ENCODE data around the gene PTPRCAP. TPM values are rescaled to one million over a fixed set of nuclear protein-coding genes. Genes with fewer than 3 reads are reported as not detected.

Gene PTPRCAP
- total and polyA plus RNA-seq, 9 of the 15 experiments (the other 6 are each of a cell fraction or from before 2014, with no cell fraction given) = 0.22 to 2.0 (median 1.1) TPM; not detected in 4

GRCh38 chr11:67482827-67483798 lies 45.6 kb upstream of the PTPRCAP start, which contains the start of gene AIP (continued):
- no peak for TF ChIP-seq ZNF318 (IDR thresholded peaks at IDR 0.05; ENCODE audit: borderline replicate concordance in 1 of 2, low read depth in 1 of 2)
- TF ChIP-seq ZNF740 (CRISPR knock-in tag; IDR thresholded peaks at IDR 0.05) = peak; percentile 95
- TF ChIP-seq ZNF740 (tag; IDR thresholded peaks at IDR 0.05) = no peak
- 0 out of 2 replicates have a peak, but pooled peaks have one; percentile 37 for TF ChIP-seq TCF7 (IDR thresholded peaks at IDR 0.05; ENCODE audit: borderline replicate concordance)
- TF ChIP-seq IRF2 (CRISPR knock-in tag; IDR thresholded peaks at IDR 0.05) = peak; percentile 65; the same call in 1 of the 2 replicates
- TF ChIP-seq JUN (IDR thresholded peaks at IDR 0.05; ENCODE audit: borderline replicate concordance, low read depth, low read length) = peak; percentile 68; the same call in 1 of the 2 replicates
- TF ChIP-seq JUN (CRISPR knock-in tag; IDR thresholded peaks at IDR 0.05; ENCODE audit: borderline replicate concordance) = peak; percentile 99
- peak; percentile 16 for TF ChIP-seq NEUROD1 (IDR thresholded peaks at IDR 0.05; ENCODE audit: borderline replicate concordance, low read depth, low read length, partially characterized antibody)
- TF ChIP-seq FOXO4 (CRISPR knock-in tag; IDR thresholded peaks at IDR 0.05) = no peak
- peak; percentile 66 for TF ChIP-seq FOS (IDR thresholded peaks at IDR 0.05; ENCODE audit: extremely low read depth, insufficient read length)
- TF ChIP-seq BDP1 (IDR thresholded peaks at IDR 0.05; ENCODE audit: insufficient read depth, insufficient read length) = no peak
- peak; percentile 20 for TF ChIP-seq E2F8 (IDR thresholded peaks at IDR 0.05; ENCODE audit: low read depth, partially characterized antibody)
